GM12872 (cell line): ENCODE data around the gene FAM151B.

ENCODE experiments used
- TF ChIP-seq, protein P1 (sequence below): IDR thresholded peaks from 3 replicates; pipeline ENCODE4 v1.5.1; 2011; ENCODE audit warnings: low read depth, mild to moderate bottlenecking, low read length, moderate library complexity; ENCODE audit not compliant: insufficient read depth

FAM151B gene

GRCh38 chr5:80487829-80488721, at the start of gene FAM151B:
Gene FAM151B (plus strand): TSS chr5:80488100. CDS start chr5:80488124, 24 bp downstream.
- TF ChIP-seq, protein P1, sequence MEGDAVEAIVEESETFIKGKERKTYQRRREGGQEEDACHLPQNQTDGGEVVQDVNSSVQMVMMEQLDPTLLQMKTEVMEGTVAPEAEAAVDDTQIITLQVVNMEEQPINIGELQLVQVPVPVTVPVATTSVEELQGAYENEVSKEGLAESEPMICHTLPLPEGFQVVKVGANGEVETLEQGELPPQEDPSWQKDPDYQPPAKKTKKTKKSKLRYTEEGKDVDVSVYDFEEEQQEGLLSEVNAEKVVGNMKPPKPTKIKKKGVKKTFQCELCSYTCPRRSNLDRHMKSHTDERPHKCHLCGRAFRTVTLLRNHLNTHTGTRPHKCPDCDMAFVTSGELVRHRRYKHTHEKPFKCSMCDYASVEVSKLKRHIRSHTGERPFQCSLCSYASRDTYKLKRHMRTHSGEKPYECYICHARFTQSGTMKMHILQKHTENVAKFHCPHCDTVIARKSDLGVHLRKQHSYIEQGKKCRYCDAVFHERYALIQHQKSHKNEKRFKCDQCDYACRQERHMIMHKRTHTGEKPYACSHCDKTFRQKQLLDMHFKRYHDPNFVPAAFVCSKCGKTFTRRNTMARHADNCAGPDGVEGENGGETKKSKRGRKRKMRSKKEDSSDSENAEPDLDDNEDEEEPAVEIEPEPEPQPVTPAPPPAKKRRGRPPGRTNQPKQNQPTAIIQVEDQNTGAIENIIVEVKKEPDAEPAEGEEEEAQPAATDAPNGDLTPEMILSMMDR = no peak

DNA sequence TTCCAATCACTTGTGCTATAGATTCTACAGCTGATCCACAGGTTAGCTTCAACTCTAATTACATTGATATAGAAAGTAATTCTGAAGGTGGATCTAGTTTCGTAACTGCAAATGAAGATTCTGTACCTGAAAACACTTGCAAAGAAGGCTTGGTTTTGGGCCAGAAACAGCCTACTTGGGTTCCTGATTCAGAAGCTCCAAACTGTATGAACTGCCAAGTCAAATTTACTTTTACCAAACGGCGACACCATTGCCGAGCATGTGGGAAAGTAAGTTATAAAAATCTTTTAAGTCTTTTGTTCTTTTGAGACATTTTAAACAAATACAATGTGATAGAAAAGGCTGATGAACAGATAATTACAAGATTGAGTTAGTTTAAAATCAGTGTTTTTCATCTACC, 49.2 kb upstream of the FAM151B start:
- TF ChIP-seq, protein P1 = no peak

DNA sequence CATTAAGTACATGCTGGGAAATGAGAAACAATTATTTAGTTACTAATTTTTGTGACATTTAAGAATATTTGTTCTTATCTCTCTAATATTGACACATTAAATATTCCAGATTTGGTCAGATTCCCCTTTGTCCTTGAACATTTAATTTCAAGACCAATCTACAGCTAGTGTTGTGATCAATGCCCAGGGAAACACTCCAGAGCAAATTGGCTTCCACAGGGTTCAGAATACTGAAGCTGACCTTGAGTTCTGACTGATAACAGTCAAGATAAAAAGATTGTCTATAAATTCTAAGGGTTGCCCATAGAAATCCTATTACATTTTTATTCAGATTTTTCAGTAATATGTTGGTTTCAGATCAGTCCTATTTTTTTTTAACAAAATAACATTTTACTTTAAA, 48.7 kb upstream of the FAM151B start:
- TF ChIP-seq, protein P1 = no peak

- TF ChIP-seq, protein P1 = no peak
Measured at GRCh38 chr5:80442742-80443141, 45.2 kb upstream of the FAM151B start.

DNA sequence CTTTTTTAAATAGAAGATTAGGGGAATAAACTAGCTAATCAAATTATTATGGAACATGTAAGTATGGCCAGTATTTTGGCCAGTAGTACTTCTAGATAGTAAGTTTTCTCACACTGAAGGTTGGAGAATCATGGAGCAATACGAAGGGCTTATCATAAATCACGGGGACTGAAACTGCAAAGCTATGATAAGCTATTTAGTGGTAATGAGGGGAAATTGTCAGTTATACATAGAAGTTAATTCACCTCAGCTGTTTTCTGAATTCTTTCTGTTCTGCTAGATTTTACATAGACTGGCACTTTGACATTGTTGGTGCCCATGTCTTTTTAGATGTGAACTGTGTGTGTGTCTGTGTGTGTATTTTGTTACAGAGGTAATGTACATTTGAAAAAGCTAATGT, 34.5 kb upstream of the FAM151B start:
- TF ChIP-seq, protein P1 = no peak

GRCh38 chr5:80463269-80463668, 24.6 kb upstream of the FAM151B start:
- TF ChIP-seq, protein P1 = no peak

DNA sequence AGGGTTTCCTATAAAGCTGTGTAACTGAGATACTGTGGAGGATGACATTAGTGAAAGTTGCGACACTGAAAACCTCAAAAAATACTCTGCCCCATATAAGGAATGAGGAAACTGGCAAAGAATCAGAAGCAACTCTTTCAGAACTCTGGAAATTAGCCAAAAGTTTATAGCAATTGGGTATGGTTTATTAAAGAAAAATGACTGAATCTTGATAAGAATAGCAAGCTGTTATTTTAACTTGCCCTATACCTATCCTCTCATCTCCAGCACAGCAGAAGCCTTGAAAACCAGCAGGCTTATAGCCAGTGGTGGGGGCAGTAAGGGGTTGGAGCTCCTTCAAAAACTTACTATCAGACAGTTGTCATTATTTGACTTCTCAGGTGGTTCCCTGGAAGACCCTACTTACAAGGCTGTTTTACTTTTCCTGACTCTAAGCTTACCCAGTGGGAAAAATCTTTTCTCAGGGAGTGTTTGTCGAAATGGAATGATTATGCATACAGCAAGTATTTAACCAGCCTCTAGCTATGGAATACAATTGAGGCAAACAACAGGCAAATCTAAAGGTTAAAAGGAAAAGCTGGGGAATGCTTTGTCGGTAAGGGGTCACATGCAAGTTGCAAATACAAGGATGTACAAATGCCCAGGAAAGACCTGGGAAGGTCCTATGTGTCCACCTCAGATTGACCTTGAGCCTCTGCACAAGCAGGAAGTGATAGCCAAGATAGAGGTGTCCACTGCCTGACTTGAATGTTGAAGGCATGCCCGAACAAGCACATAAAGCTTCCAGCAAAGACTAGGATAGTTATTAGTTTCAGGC, 21.0 kb upstream of the FAM151B start:
- TF ChIP-seq, protein P1 = no peak
